IMR-90 (cell line): ENCODE data around the gene CATSPER1. TPM values are rescaled to one million over a fixed set of nuclear protein-coding genes. Genes with fewer than 3 reads are reported as not detected.

ENCODE experiments used
- ATAC-seq: fragments of 200-7000 bp; cut with Tn5 transposase; 2 replicates; pipeline ENCODE4 v1.9.1; 2020; ENCODE audit warnings: low read depth, mild to moderate bottlenecking, moderate library complexity
- BruUV-seq: library from RNA; stranded (reverse); fragments of 400-500 nt; replicated peaks from 2 replicates; lab custom pipeline; 2021; lab: Mats Ljungman, UMichigan
- CTCF ChIA-PET: fragments of 300-600 bp; formaldehyde crosslinking; extraction: SDS; loops from one replicate; lab custom pipeline; 2021; ENCODE audit warnings: antibody characterized with exemption; lab: Yijun Ruan, JAX
- POLR2A ChIA-PET: fragments of 300-600 bp; sonication (Branson Sonifier 250); formaldehyde crosslinking; loops from one replicate; lab custom pipeline; 2022; ENCODE audit warnings: antibody characterized with exemption; ENCODE audit not compliant: unreplicated experiment; lab: Charles Lee
- DNase-seq: peaks from one replicate; pipeline ENCODE4 v3.0.0; 2013
- H2AFZ ChIP-seq: replicated peaks from 2 replicates; pipeline ENCODE3; 2013; ENCODE audit warnings: low read length, mild to moderate bottlenecking; ENCODE audit not compliant: poor library complexity
- H2AK5ac ChIP-seq: 2 replicates; pipeline ENCODE4 v1.6.1; 2013; ENCODE audit warnings: low read depth, low read length, inconsistent platforms
- H2AK9ac ChIP-seq: replicated peaks from 2 replicates; pipeline ENCODE3; 2013; ENCODE audit warnings: mild to moderate bottlenecking, low read depth, low read length, moderate library complexity; ENCODE audit not compliant: poor library complexity
- H2BK120ac ChIP-seq: 2 replicates; pipeline ENCODE4 v1.6.1; 2013; ENCODE audit warnings: low read depth, low read length, inconsistent platforms
- H2BK15ac ChIP-seq: 3 replicates; pipeline ENCODE4 v1.6.1; 2013; ENCODE audit warnings: low read depth, low read length, inconsistent platforms
- H2BK20ac ChIP-seq: 2 replicates; pipeline ENCODE4 v1.6.1; 2013; ENCODE audit warnings: low read depth, mild to moderate bottlenecking, inconsistent platforms, low read length, moderate library complexity
- H2BK5ac ChIP-seq: 2 replicates; pipeline ENCODE4 v1.6.1; 2013; ENCODE audit warnings: mild to moderate bottlenecking, low read depth, low read length, inconsistent platforms; ENCODE audit not compliant: poor library complexity, severe bottlenecking
- H3K14ac ChIP-seq: replicated peaks from 2 replicates; pipeline ENCODE4 v1.6.1; 2013; ENCODE audit warnings: low read depth, low read length, inconsistent platforms
- H3K18ac ChIP-seq: 2 replicates; pipeline ENCODE4 v1.6.1; 2013; ENCODE audit warnings: low read depth, low read length, control low read depth
- H3K23ac ChIP-seq: 2 replicates; pipeline ENCODE4 v1.6.1; 2013; ENCODE audit warnings: low read depth, low read length, inconsistent platforms
- H3K27ac ChIP-seq: 2 replicates; pipeline ENCODE4 v1.5.1; 2013; ENCODE audit warnings: mild to moderate bottlenecking, control low read depth, low read length; ENCODE audit not compliant: insufficient read depth
- H3K27me3 ChIP-seq: 2 replicates; pipeline ENCODE4 v1.6.1; 2013; ENCODE audit warnings: low read length; ENCODE audit not compliant: control insufficient read depth, insufficient read depth
- H3K36me3 ChIP-seq: 2 replicates; pipeline ENCODE4 v1.6.1; 2013; ENCODE audit warnings: low read length, mixed read lengths; ENCODE audit not compliant: control insufficient read depth, insufficient read depth
- H3K4ac ChIP-seq: 2 replicates; pipeline ENCODE4 v1.6.1; 2013; ENCODE audit warnings: low read depth, low read length, inconsistent platforms
- H3K4me1 ChIP-seq: 2 replicates; pipeline ENCODE4 v1.6.1; 2013; ENCODE audit warnings: low read length, mixed read lengths; ENCODE audit not compliant: control insufficient read depth, insufficient read depth
- H3K4me2 ChIP-seq: 2 replicates; pipeline ENCODE4 v1.6.1; 2013; ENCODE audit warnings: low read depth, mild to moderate bottlenecking, control low read depth, low read length, moderate library complexity
- H3K4me3 ChIP-seq: 2 replicates; pipeline ENCODE4 v1.5.1; 2013; ENCODE audit warnings: low read depth, mild to moderate bottlenecking, control low read depth, low read length, moderate library complexity; ENCODE audit not compliant: insufficient read depth
- H3K56ac ChIP-seq: 2 replicates; pipeline ENCODE4 v1.6.1; 2013; ENCODE audit warnings: low read length, inconsistent platforms; ENCODE audit not compliant: insufficient read depth; ENCODE audit errors: extremely low read depth
- H3K79me1 ChIP-seq, 2 experiments: 2 replicates each; pipeline ENCODE4 v1.6.1; 2013; ENCODE audit warnings: low read length in 2 of 2, inconsistent platforms in 1 of 2, low read depth in 1 of 2
- H3K9ac ChIP-seq: 2 replicates; pipeline ENCODE4 v1.6.1; 2013; ENCODE audit warnings: low read depth, low read length, control low read depth
- H3K9me1 ChIP-seq: 2 replicates; pipeline ENCODE4 v1.6.1; 2013; ENCODE audit warnings: low read length, inconsistent platforms; ENCODE audit not compliant: insufficient read depth
- H3K9me3 ChIP-seq: 2 replicates; pipeline ENCODE4 v1.6.1; 2013; ENCODE audit warnings: low read length; ENCODE audit not compliant: control insufficient read depth, insufficient read depth
- H4K20me1 ChIP-seq: 2 replicates; pipeline ENCODE4 v1.6.1; 2013; ENCODE audit warnings: low read length, inconsistent platforms; ENCODE audit not compliant: insufficient read depth
- H4K5ac ChIP-seq: 2 replicates; pipeline ENCODE4 v1.6.1; 2013; ENCODE audit warnings: mild to moderate bottlenecking, low read depth, low read length, control low read depth
- H4K8ac ChIP-seq, 2 experiments: 2 replicates each; pipeline ENCODE4 v1.6.1; 2013; ENCODE audit warnings: low read depth in 2 of 2, low read length in 2 of 2, control low read depth in 1 of 2, inconsistent platforms in 1 of 2
- H4K91ac ChIP-seq: 2 replicates; pipeline ENCODE4 v1.6.1; 2013; ENCODE audit warnings: low read depth, low read length, inconsistent platforms; ENCODE audit not compliant: insufficient read depth
- BHLHE40 ChIP-seq: fragments of 150-350 bp; IDR thresholded peaks from 2 replicates; pipeline ENCODE4 v1.6.1; 2016; ENCODE audit warnings: mild to moderate bottlenecking, low read depth, low read length
- CEBPB ChIP-seq: IDR thresholded peaks from 2 replicates; pipeline ENCODE4 v1.6.1; 2012; ENCODE audit warnings: low read depth, low read length, improper control_type of control experiment
- CHD1 ChIP-seq: IDR thresholded peaks from 2 replicates; pipeline ENCODE4 v1.6.1; 2012; ENCODE audit warnings: low read depth, low read length, improper control_type of control experiment
- CTCF ChIP-seq: conservative IDR thresholded peaks from 2 replicates; pipeline ENCODE4 v1.5.1; 2012; ENCODE audit warnings: mild to moderate bottlenecking, low read depth, low read length, improper control_type of control experiment
- MXI1 ChIP-seq: IDR thresholded peaks from 2 replicates; pipeline ENCODE4 v1.6.1; 2012; ENCODE audit warnings: low read depth, mild to moderate bottlenecking, low read length, moderate library complexity, borderline replicate concordance
- NFE2L2 ChIP-seq: fragments of 150-350 bp; IDR thresholded peaks from 2 replicates; pipeline ENCODE4 v1.6.1; 2016; ENCODE audit warnings: low read depth, mild to moderate bottlenecking, low read length
- POLR2A ChIP-seq: IDR thresholded peaks from 2 replicates; pipeline ENCODE4 v1.6.1; 2012; ENCODE audit warnings: mild to moderate bottlenecking, low read depth, low read length
- RCOR1 ChIP-seq: IDR thresholded peaks from 2 replicates; pipeline ENCODE4 v1.6.1; 2012; ENCODE audit warnings: mild to moderate bottlenecking, low read length, improper control_type of control experiment; ENCODE audit not compliant: insufficient replicate concordance
- RFX5 ChIP-seq: IDR thresholded peaks from 2 replicates; pipeline ENCODE4 v1.8.0; 2012; ENCODE audit warnings: low read depth, mild to moderate bottlenecking, low read length, moderate library complexity
- SMC3 ChIP-seq: fragments of 150-350 bp; IDR thresholded peaks from 2 replicates; pipeline ENCODE4 v1.6.1; 2016; ENCODE audit warnings: low read depth, mild to moderate bottlenecking, antibody characterized with exemption, low read length, moderate library complexity
- WGBS, 2 experiments: methylation state at CpG; one replicate each; pipeline versions ENCODE4 v1.1.5 to v1.1.7; 2013; ENCODE audit warnings: missing lambda C conversion rate in 2 of 2; ENCODE audit not compliant: insufficient read length in 1 of 2; ENCODE audit errors: extremely low coverage in 2 of 2; 5-methylcytosine and 5-hydroxymethylcytosine counted together
- dilution Hi-C: fragments of 300-500 bp; cut with HindIII; formaldehyde crosslinking; loops from one replicate; pipeline ENCODE4 v1.14.3; 2018; ENCODE audit warnings: low sequenced_read_pairs; ENCODE audit not compliant: unreplicated experiment
- in situ Hi-C: fragments of 300-500 bp; cut with MboI; formaldehyde crosslinking; loops from 3 replicates; pipeline ENCODE4 v1.14.3; 2019; ENCODE audit warnings: low sequenced_read_pairs, inconsistent platforms, mixed read lengths
- intact Hi-C: fragments of 100-400 bp; cut with micrococcal nuclease; formaldehyde crosslinking; loops from 2 replicates; pipeline ENCODE4 v1.10.0; 2022
- polyA plus RNA-seq, 3 experiments: library from polyadenylated mRNA; depleted of rRNA; stranded (reverse); fragments of >200 nt; gene quantifications; 2 replicates each; pipeline ENCODE4 v1.2.3, GENCODE V29; 2012; ENCODE audit warnings: low replicate concordance in 1 of 3
- total RNA-seq: library from RNA; depleted of rRNA; stranded (reverse); fragments of >200 nt; gene quantifications from 2 replicates; pipeline ENCODE4 v1.2.3, GENCODE V29; 2012
- TF ChIP-seq, protein P1 (sequence below): fragments of 150-350 bp; IDR thresholded peaks from 2 replicates; pipeline ENCODE4 v1.6.1; 2016; ENCODE audit warnings: low read depth, mild to moderate bottlenecking, low read length, moderate library complexity, borderline replicate concordance

CATSPER1 gene
- total and polyA plus RNA-seq, 2 of the 4 experiments (the other 2 are of a cell fraction): 0.18 to 0.91 TPM

- H3K9ac ChIP-seq: no peak overlapping the region
- no peak overlapping the region for H3K27ac ChIP-seq
- H3K9me3 ChIP-seq: no peaks in the 10 kb centered on the region
- no peak overlapping the region for H4K91ac ChIP-seq
- H2BK120ac ChIP-seq: 0 out of 2 replicates have a peak overlapping the region, but pooled peaks have one; percentile 6
- WGBS, 2 experiments: 87% methylated on average over 3 of the region's 8 CpGs; no CpG with 5 or more reads in 1 of the 2 experiments
- H4K20me1 ChIP-seq: peaks cover 36% of the 10 kb centered on the region
- no peaks in the 10 kb centered on the region for H3K27me3 ChIP-seq
- peak overlapping the region; percentile 29 for H3K4ac ChIP-seq
- H2AK9ac ChIP-seq: no peak overlapping the region
- H2BK5ac ChIP-seq: no peak overlapping the region
- H3K56ac ChIP-seq: no peak overlapping the region
- peaks cover 27 to 61% of the 10 kb centered on the region in 2 experiments for H3K79me1 ChIP-seq
- CTCF ChIA-PET: no interaction called here
- dilution Hi-C loops (no loop called here), intact Hi-C loops (loop anchor here (5.0 kb wide), 1 partner anchor 40 kb away; no protein-coding TSS in a partner anchor), in situ Hi-C loops (no loop called here)
- peak overlapping the region; percentile 61; the same call in 1 of the 2 replicates for H2AK5ac ChIP-seq
- H4K8ac ChIP-seq: no peak overlapping the region
- ATAC-seq: no peak
- H3K4me3 ChIP-seq: no peak overlapping the region
- no peak overlapping the region for H3K4me2 ChIP-seq
- no peak for DNase-seq
- peak overlapping the region; percentile 60; the same call in 1 of the 2 replicates for H3K23ac ChIP-seq
- TF ChIP-seq POLR2A: no peak
- TF ChIP-seq MXI1: no peak
- TF ChIP-seq CEBPB: no peak
- no peak for TF ChIP-seq CHD1
- TF ChIP-seq SMC3: no peak
- TF ChIP-seq RCOR1: no peak
- no peak for TF ChIP-seq CTCF
- TF ChIP-seq, protein P1, sequence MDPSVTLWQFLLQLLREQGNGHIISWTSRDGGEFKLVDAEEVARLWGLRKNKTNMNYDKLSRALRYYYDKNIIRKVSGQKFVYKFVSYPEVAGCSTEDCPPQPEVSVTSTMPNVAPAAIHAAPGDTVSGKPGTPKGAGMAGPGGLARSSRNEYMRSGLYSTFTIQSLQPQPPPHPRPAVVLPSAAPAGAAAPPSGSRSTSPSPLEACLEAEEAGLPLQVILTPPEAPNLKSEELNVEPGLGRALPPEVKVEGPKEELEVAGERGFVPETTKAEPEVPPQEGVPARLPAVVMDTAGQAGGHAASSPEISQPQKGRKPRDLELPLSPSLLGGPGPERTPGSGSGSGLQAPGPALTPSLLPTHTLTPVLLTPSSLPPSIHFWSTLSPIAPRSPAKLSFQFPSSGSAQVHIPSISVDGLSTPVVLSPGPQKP: no peak
- TF ChIP-seq BHLHE40: no peak
- TF ChIP-seq NFE2L2: no peak
- TF ChIP-seq RFX5: no peak
- H2BK15ac ChIP-seq: no peak overlapping the region
- peaks cover 30% of the 10 kb centered on the region for H3K36me3 ChIP-seq
- H2AFZ ChIP-seq: no peak overlapping the region
- POLR2A ChIA-PET: no interaction called here
- BruUV-seq: TSS peak; percentile 5
- H3K14ac ChIP-seq: no peak overlapping the region; the same call in 1 of the 2 replicates
- no peak overlapping the region for H2BK20ac ChIP-seq
- H3K18ac ChIP-seq: no peak overlapping the region
- peaks cover 22% of the 10 kb centered on the region for H3K9me1 ChIP-seq
- no peak overlapping the region for H4K5ac ChIP-seq
- peaks cover 17% of the 10 kb centered on the region for H3K4me1 ChIP-seq
Measured at GRCh38 chr11:66072518-66072917, 46.2 kb upstream of the CATSPER1 start.
